Endothelial cell of umbilical vein (primary cell): ENCODE measurements around the gene NRSN1. TPM values are rescaled to one million over a fixed set of nuclear protein-coding genes. Genes with fewer than 3 reads are reported as not detected.

Experiments
- BruUV-seq: library from RNA; stranded (reverse); fragments of 400-500 nt; replicated peaks from 2 replicates; lab custom pipeline; 2021; lab: Mats Ljungman, UMichigan
- CTCF ChIA-PET: fragments of 300-600, 350-600 bp; sonication (Branson Sonifier 250); formaldehyde crosslinking; loops from one replicate; lab custom pipeline; 2021; ENCODE audit warnings: antibody characterized with exemption, inconsistent platforms; lab: Charles Lee
- POLR2A ChIA-PET: fragments of 300-600, 350-600 bp; sonication (Branson Sonifier 250); formaldehyde crosslinking; loops from one replicate; lab custom pipeline; 2021; ENCODE audit warnings: antibody characterized with exemption, inconsistent platforms; lab: Charles Lee
- DNase-seq: peaks from one replicate; pipeline ENCODE4 v3.0.0-alpha.2; 2011; ENCODE audit warnings: low read depth, low spot score
- FAIRE-seq: peaks from 2 replicates; lab custom pipeline; 2011; peaks lifted over from hg19 to GRCh38; lab: Jason Lieb, UNC
- H2AFZ ChIP-seq: 2 replicates; pipeline ENCODE4 v1.6.0; 2012; ENCODE audit warnings: low read depth, low read length, control low read depth, inconsistent platforms
- H3K27ac ChIP-seq: 2 replicates; pipeline ENCODE4 v1.5.1; 2011; ENCODE audit warnings: low read depth, mild to moderate bottlenecking, control low read depth, low read length, moderate library complexity; ENCODE audit not compliant: insufficient read depth
- H3K27me3 ChIP-seq, 2 experiments: 2 replicates each; pipeline versions ENCODE4 v1.6.0 to v1.6.1; 2011; ENCODE audit warnings: low read length in 2 of 2, mixed read lengths in 1 of 2; ENCODE audit not compliant: control insufficient read depth in 2 of 2, insufficient read depth in 2 of 2
- H3K36me3 ChIP-seq, 2 experiments: 2 replicates in 1 of 2; 3 replicates in 1 of 2; pipeline ENCODE4 v1.5.1; 2011; ENCODE audit warnings: low read length in 2 of 2, mild to moderate bottlenecking in 1 of 2, moderate library complexity in 1 of 2; ENCODE audit not compliant: control insufficient read depth in 2 of 2, insufficient read depth in 2 of 2; ENCODE audit errors: extremely low read depth in 1 of 2
- H3K4me1 ChIP-seq: 3 replicates; pipeline ENCODE4 v1.5.1; 2011; ENCODE audit warnings: mild to moderate bottlenecking, low read length; ENCODE audit not compliant: control insufficient read depth, insufficient read depth; ENCODE audit errors: extremely low read depth
- H3K4me2 ChIP-seq: 2 replicates; pipeline ENCODE4 v1.6.1; 2011; ENCODE audit warnings: low read length, control low read depth, mixed read lengths; ENCODE audit not compliant: insufficient read depth
- H3K4me3 ChIP-seq, 3 experiments: fragments of 200-600 bp in 1 of 3; sonication (generic), shearing (Covaris generic) in 1 of 3; replicated peaks in 1 of 3; 2 replicates each; pipeline ENCODE4 v1.5.1; 2011 to 2016; ENCODE audit warnings: control low read depth in 3 of 3, low read length in 3 of 3, mild to moderate bottlenecking in 2 of 3, inconsistent platforms in 1 of 3, low read depth in 1 of 3, moderate library complexity in 1 of 3; ENCODE audit not compliant: insufficient read depth in 1 of 3
- H3K79me2 ChIP-seq: 2 replicates; pipeline ENCODE4 v1.6.0; 2012; ENCODE audit warnings: low read length, inconsistent platforms; ENCODE audit not compliant: control insufficient read depth, insufficient read depth
- H3K9ac ChIP-seq: replicated peaks from 2 replicates; pipeline ENCODE3; 2011; ENCODE audit warnings: low read length, control low read depth; ENCODE audit not compliant: insufficient read depth; ENCODE audit errors: extremely low read depth
- H3K9me1 ChIP-seq: replicated peaks from 3 replicates; pipeline ENCODE4 v1.6.0; 2011; ENCODE audit warnings: mild to moderate bottlenecking, low read length; ENCODE audit not compliant: control insufficient read depth, insufficient read depth; ENCODE audit errors: extremely low read depth
- H3K9me3 ChIP-seq: replicated peaks from 2 replicates; pipeline ENCODE4 v1.5.1; 2012; ENCODE audit warnings: low read length, inconsistent platforms; ENCODE audit not compliant: control insufficient read depth, insufficient read depth
- H4K20me1 ChIP-seq: replicated peaks from 2 replicates; pipeline ENCODE3; 2011; ENCODE audit warnings: mild to moderate bottlenecking, low read length; ENCODE audit not compliant: control insufficient read depth, insufficient read depth; ENCODE audit errors: extremely low read depth
- CTCF ChIP-seq, 2 donors: IDR thresholded peaks; 1 replicate in 1 of 2; 2 replicates in 1 of 2; pipeline ENCODE4 v1.5.1; 2011; ENCODE audit warnings: low read length in 2 of 2, mild to moderate bottlenecking in 2 of 2, moderate library complexity in 2 of 2, control low read depth in 1 of 2, inconsistent platforms in 1 of 2, low read depth in 1 of 2; ENCODE audit not compliant: insufficient read depth in 1 of 2; ENCODE audit errors: extremely low read depth in 1 of 2
- EZH2 ChIP-seq: IDR thresholded peaks from 2 replicates; pipeline ENCODE4 v1.6.1; 2012; ENCODE audit warnings: borderline replicate concordance, low read depth, mild to moderate bottlenecking, moderate library complexity, low read length, inconsistent platforms; ENCODE audit not compliant: severe bottlenecking
- FOS ChIP-seq: IDR thresholded peaks from 2 replicates; pipeline ENCODE4 v1.6.1; 2011; ENCODE audit warnings: mild to moderate bottlenecking, low read length, moderate library complexity, borderline replicate concordance; ENCODE audit not compliant: insufficient read depth
- GATA2 ChIP-seq: IDR thresholded peaks from 2 replicates; pipeline ENCODE4 v1.7.0; 2011; ENCODE audit warnings: low read depth, mild to moderate bottlenecking, moderate library complexity, mixed read lengths, low read length; ENCODE audit not compliant: insufficient read length, insufficient read depth
- JUN ChIP-seq: IDR thresholded peaks from 2 replicates; pipeline ENCODE4 v1.6.1; 2011; ENCODE audit warnings: borderline replicate concordance, low read depth; ENCODE audit not compliant: insufficient read length, insufficient read depth
- MAX ChIP-seq: IDR thresholded peaks from 2 replicates; pipeline ENCODE4 v1.6.1; 2011; ENCODE audit not compliant: insufficient read depth, insufficient read length
- MYC ChIP-seq: IDR thresholded peaks from one replicate; pipeline ENCODE4 v1.6.1; 2011; ENCODE audit warnings: mild to moderate bottlenecking, low read depth, low read length
- POLR2A ChIP-seq: IDR thresholded peaks from 2 replicates; pipeline ENCODE4 v1.6.1; 2012; ENCODE audit warnings: low read depth, mild to moderate bottlenecking, control low read depth, low read length
- POLR2AphosphoS5 ChIP-seq: IDR thresholded peaks from 2 replicates; pipeline ENCODE4 v1.6.1; 2012; ENCODE audit warnings: low read depth, mild to moderate bottlenecking, control low read depth, low read length, moderate library complexity; ENCODE audit not compliant: insufficient read depth
- dilution Hi-C: fragments of 300-500 bp; cut with MboI; formaldehyde crosslinking; loops from one replicate; pipeline ENCODE4 v1.15.0; 2019; ENCODE audit warnings: low sequenced_read_pairs; ENCODE audit not compliant: extremely low pct_ligation_motif_present
- intact Hi-C: fragments of 100-400 bp; cut with micrococcal nuclease; formaldehyde crosslinking; loops from one replicate; pipeline ENCODE4 v1.10.0; 2022
- polyA plus RNA-seq, 4 experiments: library from polyadenylated mRNA; depleted of rRNA in 3 of 4; stranded (reverse) in 3 of 4; unstranded in 1 of 4; fragments of >200 nt; gene quantifications; 2 replicates each; pipeline versions ENCODE4 v1.2.1 to v1.2.3, GENCODE V29; 2011 to 2012; ENCODE audit warnings: missing spikeins in 1 of 4
- total RNA-seq: library from RNA; stranded (reverse); gene quantifications from 2 replicates; pipeline ENCODE4 v1.2.3, GENCODE V29; 2021

NRSN1 gene
- total and polyA plus RNA-seq, 2 donors (not counting 3 experiments of a cell fraction or from before 2014, with no cell fraction given): not detected

GRCh38 chr6:24113891-24114290, 12.1 kb upstream of the NRSN1 start:
- no peak for TF ChIP-seq JUN
- no peak for TF ChIP-seq FOS
- no peak for TF ChIP-seq POLR2AphosphoS5
- TF ChIP-seq POLR2A: no peak
- no peak for TF ChIP-seq GATA2
- TF ChIP-seq MYC: no peak
- TF ChIP-seq CTCF (IDR thresholded peaks at IDR 0.05; ENCODE audit: extremely low read depth in 1 of 2, insufficient read depth in 1 of 2, low read depth in 1 of 2, low read length in 2 of 2): no peak
- TF ChIP-seq MAX: no peak
- TF ChIP-seq EZH2: no peak
- no peaks in the 10 kb centered on the region for H3K9me1 ChIP-seq
- FAIRE-seq (no peak), DNase-seq (no peak)
- no peak overlapping the region for H3K9ac ChIP-seq
- H3K27me3 ChIP-seq: no peaks in the 10 kb centered on the region
- CTCF ChIA-PET: no interaction called here
- peaks cover 6% of the 10 kb centered on the region for H3K9me3 ChIP-seq
- POLR2A ChIA-PET: no interaction called here
- H3K27ac ChIP-seq: no peak overlapping the region
- BruUV-seq: no TSS peak
- H4K20me1 ChIP-seq: no peaks in the 10 kb centered on the region
- intact Hi-C loops: no loop called here
- H3K79me2 ChIP-seq: no peaks in the 10 kb centered on the region
- H2AFZ ChIP-seq: no peak overlapping the region
- no peak overlapping the region for H3K4me3 ChIP-seq
- no peaks in the 10 kb centered on the region for H3K4me1 ChIP-seq
- dilution Hi-C loops: no loop called here
- H3K36me3 ChIP-seq: no peaks in the 10 kb centered on the region
- H3K4me2 ChIP-seq: no peak overlapping the region
